CD14-positive monocyte (primary cell): ENCODE measurements around the gene ACSS2. TPM values are rescaled to one million over a fixed set of nuclear protein-coding genes. Genes with fewer than 3 reads are reported as not detected.
A peak's percentile ranks its signal among the peaks of the same experiment; 100 is the strongest.

Experiments used
- DNase-seq, 3 donors: peaks; one replicate each; pipeline ENCODE4 v3.0.0-alpha.2; 2011 to 2022
- H2AFZ ChIP-seq: 2 replicates; pipeline ENCODE4 v1.6.0; 2012; ENCODE audit warnings: mild to moderate bottlenecking, low read depth, low read length, inconsistent platforms; ENCODE audit not compliant: insufficient read depth, poor library complexity, severe bottlenecking
- H3K27ac ChIP-seq, 2 donors: 1 replicate in 1 of 2; 2 replicates in 1 of 2; pipeline ENCODE4 v1.5.1; 2012 to 2013; ENCODE audit warnings: low read length in 2 of 2, control low read depth in 1 of 2, inconsistent platforms in 1 of 2, low read depth in 1 of 2, mild to moderate bottlenecking in 1 of 2
- H3K27me3 ChIP-seq, 2 donors: one replicate each; pipeline versions ENCODE4 v1.6.0 to v1.6.1; 2011 to 2013; ENCODE audit warnings: low read length in 2 of 2; ENCODE audit not compliant: control insufficient read depth in 2 of 2, insufficient read depth in 2 of 2
- H3K36me3 ChIP-seq, 2 donors: replicated peaks in 1 of 2; 1 replicate in 1 of 2; 2 replicates in 1 of 2; pipeline versions ENCODE4 v1.5.1 to v1.6.1; 2012 to 2013; ENCODE audit warnings: low read length in 2 of 2, control low read depth in 1 of 2, inconsistent platforms in 1 of 2, mild to moderate bottlenecking in 1 of 2; ENCODE audit not compliant: insufficient read depth in 2 of 2, control insufficient read depth in 1 of 2
- H3K4me1 ChIP-seq, 2 donors: 1 replicate in 1 of 2; 2 replicates in 1 of 2; pipeline versions ENCODE4 v1.5.1 to v1.6.1; 2012 to 2013; ENCODE audit warnings: low read length in 2 of 2, control low read depth in 1 of 2, inconsistent platforms in 1 of 2, mild to moderate bottlenecking in 1 of 2, moderate library complexity in 1 of 2; ENCODE audit not compliant: insufficient read depth in 2 of 2, control insufficient read depth in 1 of 2
- H3K4me2 ChIP-seq: replicated peaks from 2 replicates; pipeline ENCODE3; 2012; ENCODE audit warnings: low read length, moderate library complexity, mild to moderate bottlenecking; ENCODE audit not compliant: poor library complexity, severe bottlenecking; ENCODE audit errors: extremely low read depth
- H3K4me3 ChIP-seq, 3 experiments: fragments of 200-600 bp in 1 of 3; sonication (generic) in 1 of 3; replicated peaks in 1 of 3; 1 replicate in 2 of 3; 2 replicates in 1 of 3; pipeline ENCODE4 v1.5.1; 2011 to 2013; ENCODE audit warnings: low read length in 3 of 3, mild to moderate bottlenecking in 3 of 3, control low read depth in 2 of 3, low read depth in 2 of 3, inconsistent platforms in 1 of 3, moderate library complexity in 1 of 3
- H3K79me2 ChIP-seq: 2 replicates; pipeline ENCODE4 v1.6.0; 2012; ENCODE audit warnings: mild to moderate bottlenecking, control low read depth, inconsistent platforms, low read length, moderate library complexity; ENCODE audit not compliant: insufficient read depth
- H3K9ac ChIP-seq: 2 replicates; pipeline ENCODE4 v1.6.0; 2017; ENCODE audit warnings: low read length, mild to moderate bottlenecking; ENCODE audit not compliant: insufficient read depth, poor library complexity, severe bottlenecking
- H3K9me3 ChIP-seq, 2 donors: replicated peaks in 1 of 2; 1 replicate in 1 of 2; 2 replicates in 1 of 2; pipeline versions ENCODE4 v1.5.1 to v1.6.1; 2012 to 2013; ENCODE audit warnings: low read length in 2 of 2, control low read depth in 1 of 2; ENCODE audit not compliant: control insufficient read depth in 1 of 2, insufficient read depth in 1 of 2
- H4K20me1 ChIP-seq: 2 replicates; pipeline ENCODE4 v1.6.0; 2012; ENCODE audit warnings: mild to moderate bottlenecking, low read length, control low read depth, moderate library complexity; ENCODE audit not compliant: insufficient read depth
- H3K27ac Mint-ChIP-seq, 7 donors: one replicate each; pipeline ENCODE4 v1.8.0; 2020; ENCODE audit warnings: mild to moderate bottlenecking in 7 of 7, mixed read lengths in 7 of 7, moderate library complexity in 6 of 7, inconsistent platforms in 2 of 7
- H3K27me3 Mint-ChIP-seq, 3 donors: one replicate each; pipeline ENCODE4 v1.8.0; 2021 to 2022; ENCODE audit warnings: low read depth in 3 of 3, mild to moderate bottlenecking in 3 of 3, mixed read lengths in 3 of 3, moderate library complexity in 3 of 3, inconsistent platforms in 1 of 3
- H3K36me3 Mint-ChIP-seq, 2 donors: one replicate each; pipeline ENCODE4 v1.8.0; 2020; ENCODE audit warnings: mixed read lengths in 2 of 2, inconsistent platforms in 1 of 2, mild to moderate bottlenecking in 1 of 2
- H3K4me1 Mint-ChIP-seq: one replicate; pipeline ENCODE4 v1.8.0; 2020; ENCODE audit warnings: mild to moderate bottlenecking, mixed read lengths
- H3K4me3 Mint-ChIP-seq, 2 donors: one replicate each; pipeline ENCODE4 v1.8.0; 2020; ENCODE audit warnings: mild to moderate bottlenecking in 2 of 2, mixed read lengths in 2 of 2, moderate library complexity in 1 of 2
- H3K9me3 Mint-ChIP-seq, 7 donors: one replicate each; pipeline ENCODE4 v1.8.0; 2020 to 2022; ENCODE audit warnings: mixed read lengths in 7 of 7, mild to moderate bottlenecking in 6 of 7, moderate library complexity in 6 of 7, inconsistent platforms in 2 of 7
- WGBS: methylation state at CpG from one replicate; pipeline ENCODE4 v1.1.5; 2013; ENCODE audit warnings: missing lambda C conversion rate; ENCODE audit not compliant: insufficient coverage; 5-methylcytosine and 5-hydroxymethylcytosine counted together
- intact Hi-C, 2 donors: fragments of 100-400 bp; cut with micrococcal nuclease; formaldehyde crosslinking; loops; one replicate each; pipeline versions ENCODE4 v1.15.0 to v1.15.1; 2023
- polyA plus RNA-seq, 3 donors: library from polyadenylated mRNA; depleted of rRNA in 1 of 3; unstranded in 2 of 3; stranded (reverse) in 1 of 3; fragments of 300-500 nt in 2 of 3; fragments of >200 nt in 1 of 3; fragmentation: Illumina TruSeq in 2 of 3; gene quantifications; 1 replicate in 2 of 3; 2 replicates in 1 of 3; pipeline ENCODE4 v1.2.3, GENCODE V29; 2012 to 2021
- TF ChIP-seq, protein P1 (sequence below): fragments of 200-600 bp; IDR thresholded peaks from one replicate; pipeline ENCODE4 v1.8.0; 2022; ENCODE audit warnings: antibody characterized with exemption, mild to moderate bottlenecking

ACSS2 gene
- polyA plus RNA-seq, 3 donors = 37.7 to 67.2 (median 48.4) TPM

DNA sequence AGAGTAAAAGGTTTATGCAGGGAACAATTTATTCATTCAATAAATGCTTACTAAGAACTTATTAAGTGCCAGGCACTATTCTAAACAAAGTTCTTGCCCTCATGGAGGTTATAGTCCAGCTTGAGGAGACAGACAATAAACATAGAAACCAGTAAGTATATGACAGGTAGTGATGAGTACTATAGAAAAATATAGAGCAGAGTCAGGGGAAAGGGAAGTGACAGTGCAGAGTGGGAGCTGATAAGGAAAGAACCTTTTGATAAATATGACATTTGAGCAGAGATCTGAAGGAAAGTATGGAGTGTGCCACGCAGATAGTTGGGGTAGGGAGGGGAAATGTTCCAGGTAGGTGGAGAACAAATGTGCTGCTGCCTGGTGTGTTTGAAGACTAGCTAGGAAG is 12.1 kb downstream of the ACSS2 start:
- 50% methylated on average over 1 of the region's 1 CpG for WGBS
- peaks cover 35% of the 10 kb centered on the region for H3K79me2 ChIP-seq
- H2AFZ ChIP-seq = no peak overlapping the region
- H3K27ac ChIP-seq = no peak overlapping the region
- no peak for DNase-seq
- no peaks in the 10 kb centered on the region for H4K20me1 ChIP-seq
- H3K4me2 ChIP-seq = no peak overlapping the region
- TF ChIP-seq, protein P1, sequence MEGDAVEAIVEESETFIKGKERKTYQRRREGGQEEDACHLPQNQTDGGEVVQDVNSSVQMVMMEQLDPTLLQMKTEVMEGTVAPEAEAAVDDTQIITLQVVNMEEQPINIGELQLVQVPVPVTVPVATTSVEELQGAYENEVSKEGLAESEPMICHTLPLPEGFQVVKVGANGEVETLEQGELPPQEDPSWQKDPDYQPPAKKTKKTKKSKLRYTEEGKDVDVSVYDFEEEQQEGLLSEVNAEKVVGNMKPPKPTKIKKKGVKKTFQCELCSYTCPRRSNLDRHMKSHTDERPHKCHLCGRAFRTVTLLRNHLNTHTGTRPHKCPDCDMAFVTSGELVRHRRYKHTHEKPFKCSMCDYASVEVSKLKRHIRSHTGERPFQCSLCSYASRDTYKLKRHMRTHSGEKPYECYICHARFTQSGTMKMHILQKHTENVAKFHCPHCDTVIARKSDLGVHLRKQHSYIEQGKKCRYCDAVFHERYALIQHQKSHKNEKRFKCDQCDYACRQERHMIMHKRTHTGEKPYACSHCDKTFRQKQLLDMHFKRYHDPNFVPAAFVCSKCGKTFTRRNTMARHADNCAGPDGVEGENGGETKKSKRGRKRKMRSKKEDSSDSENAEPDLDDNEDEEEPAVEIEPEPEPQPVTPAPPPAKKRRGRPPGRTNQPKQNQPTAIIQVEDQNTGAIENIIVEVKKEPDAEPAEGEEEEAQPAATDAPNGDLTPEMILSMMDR = no peak
- H3K4me3 ChIP-seq = no peak overlapping the region
- Mint-ChIP-seq H3K4me3 (no peak overlapping the region), H3K36me3 (peaks cover 28 to 52% of the 10 kb centered on the region in 2 donors), H3K27ac (peak overlapping the region in 3 of 7 donors; percentile 10 to 71 (median 49)), H3K27me3 (peaks cover 0 to 3% (median 0%) of the 10 kb centered on the region in 3 donors), H3K9me3 (no peaks in the 10 kb centered on the region), H3K4me1 (peaks cover 38% of the 10 kb centered on the region)
- intact Hi-C loops = no loop called here
- H3K4me1 ChIP-seq = peaks cover 34 to 36% of the 10 kb centered on the region in 2 donors
- H3K27me3 ChIP-seq = no peaks in the 10 kb centered on the region
- no peak overlapping the region for H3K9ac ChIP-seq
- no peaks in the 10 kb centered on the region for H3K9me3 ChIP-seq
- peaks cover 24 to 49% of the 10 kb centered on the region in 2 donors for H3K36me3 ChIP-seq

DNA sequence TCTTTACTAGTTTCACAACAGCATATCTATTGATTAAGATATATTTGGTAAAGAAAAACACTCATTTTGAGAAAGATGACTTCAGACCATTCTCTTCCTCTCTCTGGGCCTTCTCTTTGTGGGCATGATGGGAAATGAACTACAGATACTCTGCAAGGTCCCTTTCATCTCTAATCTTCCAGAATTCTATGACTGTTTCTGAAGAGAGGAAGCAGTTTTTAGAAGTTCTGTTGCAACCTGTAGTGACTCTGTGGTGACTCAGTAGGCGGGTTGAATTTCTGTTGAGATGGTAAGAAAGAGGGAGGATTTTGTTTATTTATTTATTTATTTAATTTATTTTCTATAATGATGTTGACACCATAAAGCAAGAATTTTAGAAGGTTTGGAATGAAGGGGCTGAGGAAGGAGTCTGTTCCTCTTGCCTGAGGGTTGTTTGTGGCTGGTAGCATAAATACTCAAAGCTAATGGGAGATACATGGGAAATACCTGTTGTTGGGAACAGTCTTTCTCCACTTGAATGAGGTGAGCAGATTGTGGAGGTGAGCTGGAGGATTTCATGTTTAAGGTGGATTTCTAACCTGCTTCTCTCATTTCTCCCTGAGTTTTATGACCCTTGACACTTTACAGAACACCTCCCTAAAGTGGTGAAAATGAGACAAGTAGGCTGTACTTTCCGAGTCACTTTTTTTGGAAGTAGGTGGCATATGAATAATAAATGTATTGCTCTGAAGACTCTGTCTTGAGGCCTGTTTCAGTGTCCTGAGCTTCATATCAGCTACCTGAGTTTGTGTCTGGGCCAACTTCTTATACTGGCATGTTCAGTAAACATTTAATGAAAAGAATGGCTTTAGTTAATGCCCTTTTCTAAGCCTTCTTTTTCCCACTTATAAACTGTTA is 15.0 kb downstream of the ACSS2 start:
- intact Hi-C loops = loop anchor here in 1 of 2 donors (2.0 to 5.0 kb wide), 2 partner anchors 15 to 66 kb away; partner anchors contain the start of genes ACSS2, GSS and MYH7B
- 83% methylated on average over 1 of the region's 2 CpGs for WGBS

More for the DNA sequence above, 15.0 kb downstream of the ACSS2 start:
- peaks cover 0 to 26% of the 10 kb centered on the region in 2 donors for H3K36me3 ChIP-seq
- H3K27me3 ChIP-seq = no peaks in the 10 kb centered on the region
- TF ChIP-seq, protein P1 = no peak
- no peak overlapping the region for H3K9ac ChIP-seq
- H3K9me3 ChIP-seq = no peaks in the 10 kb centered on the region
- H2AFZ ChIP-seq = no peak overlapping the region
- Mint-ChIP-seq H3K36me3 (peaks cover 18 to 36% of the 10 kb centered on the region in 2 donors), H3K4me1 (peaks cover 41% of the 10 kb centered on the region), H3K27ac (peak overlapping the region; percentile 82 to 97 (median 92)), H3K27me3 (peaks cover 0 to 3% (median 0%) of the 10 kb centered on the region in 3 donors), H3K4me3 (no peak overlapping the region), H3K9me3 (no peaks in the 10 kb centered on the region)
- peaks cover 34 to 37% of the 10 kb centered on the region in 2 donors for H3K4me1 ChIP-seq
- H3K27ac ChIP-seq = peak overlapping the region; percentile 34 to 92
- H4K20me1 ChIP-seq = no peaks in the 10 kb centered on the region
- H3K79me2 ChIP-seq = peaks cover 50% of the 10 kb centered on the region
- H3K4me3 ChIP-seq = peak overlapping the region in 1 of 3 experiments; percentile 7
- peak; percentile 87 to 94 (median 94) for DNase-seq
- peak overlapping the region; percentile 38 for H3K4me2 ChIP-seq
